Coronary artery (tissue), 2 donors: Measurements from ENCODE around the gene TREM2.

Experiments
- DNase-seq: peaks from one replicate; pipeline ENCODE4 v3.0.0-alpha.2; 2017; ENCODE audit warnings: low spot score
- H3K27ac ChIP-seq, 2 donors: fragments of 200-600 bp; sonication (generic); one replicate each; pipeline ENCODE4 v1.5.1; 2016 to 2019
- H3K4me3 ChIP-seq: fragments of 200-600 bp; sonication (generic); 2 replicates; pipeline ENCODE4 v1.5.1; 2016; ENCODE audit warnings: mild to moderate bottlenecking, moderate library complexity
- CTCF ChIP-seq: fragments of 200-600 bp; sonication (generic); IDR thresholded peaks from one replicate; pipeline ENCODE4 v1.5.1; 2019; ENCODE audit warnings: antibody characterized with exemption

Gene TREM2

GRCh38 chr6:41161380-41161779, 1.5 kb downstream of the TREM2 start:
- no peak for TF ChIP-seq CTCF
- H3K27ac ChIP-seq, result no peak overlapping the region
- H3K4me3 ChIP-seq, result no peak overlapping the region
- no peak for DNase-seq

- no peak overlapping the region for H3K27ac ChIP-seq
- H3K4me3 ChIP-seq, result no peak overlapping the region
- DNase-seq, result no peak
- no peak for TF ChIP-seq CTCF
Measured at GRCh38 chr6:41160933-41161332, 2.0 kb downstream of the TREM2 start.

- Histone ChIP-seq H3K27ac (no peak overlapping the region), H3K4me3 (no peak overlapping the region)
- no peak for TF ChIP-seq CTCF
- no peak for DNase-seq
Measured at GRCh38 chr6:41159415-41160082, 3.4 kb downstream of the TREM2 start.

GRCh38 chr6:41157323-41157722, 5.6 kb downstream of the TREM2 start:
- DNase-seq, result no peak
- no peak for TF ChIP-seq CTCF
- Histone ChIP-seq H3K4me3 (no peak overlapping the region), H3K27ac (no peak overlapping the region)

GRCh38 chr6:41156771-41157170, 6.1 kb downstream of the TREM2 start:
- Histone ChIP-seq H3K4me3 (no peak overlapping the region), H3K27ac (no peak overlapping the region)
- no peak for TF ChIP-seq CTCF
- no peak for DNase-seq

GRCh38 chr6:41156001-41156400, 6.9 kb downstream of the TREM2 start:
- no peak for TF ChIP-seq CTCF
- Histone ChIP-seq H3K4me3 (no peak overlapping the region), H3K27ac (no peak overlapping the region)
- no peak for DNase-seq

GRCh38 chr6:41155132-41155805, 7.6 kb downstream of the TREM2 start:
- no peak for TF ChIP-seq CTCF
- Histone ChIP-seq H3K4me3 (no peak overlapping the region), H3K27ac (no peak overlapping the region)
- no peak for DNase-seq
